Mesenteric fat pad (tissue), 1 donor: ENCODE results near the gene FAM131B. TPM values are rescaled to one million over a fixed set of nuclear protein-coding genes. Genes with fewer than 3 reads are reported as not detected.

Source experiments
- DNase-seq: peaks from one replicate; pipeline ENCODE4 v3.0.0-alpha.2; 2020; ENCODE audit warnings: low spot score
- total RNA-seq: library from RNA; stranded (reverse); fragmentation: NEBNext Ultra II Directional; extraction: Animal tissue kit (Norgen Biotek cat#: 25700); gene quantifications from one replicate; pipeline ENCODE4 v1.2.1, GENCODE V29; 2021
- donor health status: DM: yes; HTN: yes; CAD: no.

The FAM131B gene
- total RNA-seq, 1 donor from 2014 or later, result 1.8 TPM

DNA sequence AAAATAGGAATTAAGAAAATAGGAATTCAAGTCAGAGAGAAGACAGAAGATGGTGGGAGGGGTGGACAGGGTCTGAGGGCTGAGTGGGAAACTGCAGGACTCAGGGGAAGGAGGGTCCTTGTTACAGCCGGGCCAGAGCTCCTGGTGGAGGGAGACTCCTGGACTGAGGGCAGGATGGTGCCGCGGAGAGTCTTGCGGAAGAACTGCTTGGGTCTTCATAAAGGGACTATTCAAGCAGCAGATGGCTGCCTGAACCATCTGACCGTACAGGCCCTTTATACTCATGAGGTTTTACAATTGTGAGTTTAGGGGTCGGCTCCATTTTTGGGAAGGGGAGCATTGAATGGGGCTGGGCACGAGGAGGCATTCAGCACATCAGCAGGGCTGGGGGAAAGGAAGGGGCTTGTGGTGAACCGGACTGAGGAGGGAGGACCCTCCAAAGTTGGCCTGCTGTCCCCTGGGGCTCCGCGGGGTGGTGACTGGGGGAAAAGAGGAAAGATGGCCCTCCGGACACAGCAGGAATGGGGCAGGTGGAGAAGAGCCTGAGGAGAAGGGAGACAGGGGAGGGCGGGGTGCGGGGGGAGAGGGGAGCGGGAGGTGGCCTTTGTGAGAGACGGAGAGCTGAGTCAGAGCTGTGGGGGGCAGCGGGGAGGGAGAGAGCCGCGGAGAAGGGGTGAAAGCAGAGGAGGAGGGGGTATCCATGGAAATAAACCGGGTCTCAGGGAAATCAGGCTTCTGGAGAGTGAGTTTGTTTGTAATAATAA lies 1.5 kb downstream of the FAM131B start:
- peak; percentile 72 for DNase-seq

DNA sequence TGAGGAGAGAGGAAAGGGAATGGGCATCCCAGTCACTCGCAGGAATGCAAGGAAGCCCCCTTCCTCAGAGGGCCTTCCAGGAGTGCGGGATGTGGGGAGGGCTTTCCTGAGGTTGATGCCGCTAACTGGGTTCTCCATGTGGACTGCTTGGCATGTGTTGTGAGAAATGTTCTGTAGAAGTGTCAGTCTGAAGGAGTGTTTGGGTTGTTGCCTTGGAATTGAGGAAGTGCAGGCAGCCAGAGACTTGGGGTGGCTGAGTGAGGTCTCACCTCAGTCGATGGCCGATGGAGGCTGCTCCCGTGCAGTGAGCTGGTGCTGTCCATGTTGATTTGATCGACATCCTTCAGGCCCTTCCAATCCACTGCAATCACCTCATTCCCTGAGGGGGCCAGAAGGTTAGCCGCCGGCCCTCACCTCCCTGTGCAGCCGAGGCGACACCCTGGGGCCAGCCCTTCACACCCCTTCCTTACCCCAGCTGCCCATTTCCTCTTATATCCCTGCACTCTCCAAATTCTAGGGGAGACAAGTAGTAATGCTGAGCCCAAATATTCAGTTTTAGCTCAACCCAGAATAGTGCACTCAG lies 2.7 kb downstream of the FAM131B start:
- DNase-seq, result peak; percentile 59

DNA sequence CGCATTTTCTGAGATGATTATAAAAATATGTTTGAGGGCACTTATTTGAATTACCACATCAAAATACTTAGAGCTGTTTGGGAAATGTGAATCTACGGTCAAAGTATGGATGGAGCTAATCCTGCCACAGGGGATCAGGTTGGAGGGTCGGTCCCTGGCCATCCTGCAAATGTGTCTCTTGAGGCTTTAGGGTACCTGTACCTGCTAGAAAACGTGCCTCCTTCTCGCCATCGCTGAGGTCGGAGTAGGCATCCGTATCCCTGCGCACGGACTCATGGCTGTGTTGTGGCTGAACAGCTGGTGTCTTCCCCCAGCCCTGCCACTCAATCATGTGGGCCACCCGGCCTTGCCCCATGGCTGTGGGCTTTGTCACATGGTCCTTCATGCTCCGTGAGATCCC lies 3.9 kb downstream of the FAM131B start:
- DNase-seq, result peak; percentile 74

DNA sequence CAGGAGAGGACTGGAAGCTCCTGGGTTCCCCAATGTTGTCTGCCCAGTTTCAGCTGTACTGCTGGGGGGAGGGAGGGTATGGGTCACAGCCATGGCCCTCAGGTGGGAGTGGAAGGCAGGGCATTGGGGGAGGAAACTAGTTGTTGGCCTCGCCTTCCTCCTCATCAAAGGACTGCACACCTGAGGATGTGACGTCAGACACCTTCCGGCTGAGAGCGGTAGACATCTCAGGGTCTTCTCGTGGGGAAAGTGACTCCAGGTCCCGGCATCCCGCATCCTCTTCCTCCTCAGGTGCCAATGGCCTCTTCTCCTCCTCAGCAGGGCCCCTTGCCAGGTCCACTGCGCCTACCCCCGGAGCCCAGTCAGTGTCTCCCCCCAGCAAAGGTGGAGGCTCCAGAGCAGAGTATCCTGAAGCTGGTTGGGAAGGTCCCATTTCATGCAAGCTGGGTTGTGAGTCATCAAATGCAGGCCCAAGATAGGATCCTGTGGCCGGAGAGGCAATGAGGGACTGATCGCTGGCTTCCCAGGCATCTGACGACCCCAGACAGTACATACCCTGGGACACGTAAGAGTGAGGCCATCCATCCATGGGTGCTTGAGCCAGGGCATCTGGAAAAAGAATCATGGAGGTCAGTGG lies 6.0 kb downstream of the FAM131B start:
- peak; percentile 65 for DNase-seq

DNA sequence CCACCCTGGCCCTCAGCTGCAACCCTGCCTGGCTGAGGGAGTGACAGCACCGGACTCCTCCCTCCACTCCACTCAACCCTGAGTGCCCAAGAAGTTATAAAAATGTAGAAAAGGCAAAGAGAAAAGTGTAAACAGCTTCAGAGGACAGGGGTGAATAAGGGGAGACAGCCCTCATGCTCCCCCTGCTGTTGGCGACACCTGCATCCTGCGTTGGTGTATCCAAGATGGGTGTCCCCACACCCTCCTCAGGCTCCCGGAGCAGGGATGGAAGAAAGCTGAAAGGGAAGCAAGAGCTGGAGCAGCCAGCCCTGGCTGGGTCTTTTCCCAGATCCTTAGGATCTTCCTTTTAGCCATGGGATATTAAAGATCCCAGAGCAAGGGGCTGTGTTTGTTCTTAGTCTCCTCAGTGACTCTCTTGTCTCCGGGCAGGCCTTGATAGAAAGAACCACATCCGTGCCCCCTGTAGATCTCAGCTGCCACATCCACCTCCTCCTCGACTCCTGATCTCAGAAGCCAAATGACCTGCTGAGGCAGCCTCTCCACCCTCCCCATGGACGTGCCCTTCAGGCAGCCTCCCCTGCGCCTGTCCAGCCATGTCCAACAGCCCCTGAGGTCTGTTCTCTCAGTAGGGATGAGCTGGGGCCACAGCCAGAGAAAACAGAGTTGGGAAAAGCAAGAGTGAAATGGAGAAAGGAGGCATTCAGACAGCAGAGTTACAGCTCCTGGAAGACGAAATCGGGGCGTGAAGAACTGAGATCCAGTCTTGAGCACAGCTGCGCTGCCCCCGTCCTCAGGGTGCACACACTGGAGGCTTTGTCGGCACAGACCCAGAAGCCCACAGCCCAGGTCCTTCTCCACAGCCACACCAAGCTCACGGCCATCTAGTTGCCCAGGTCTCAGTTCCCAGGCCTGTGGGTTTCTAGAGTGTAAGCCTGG lies 6.8 kb downstream of the FAM131B start:
- DNase-seq, result peak; percentile 74

DNA sequence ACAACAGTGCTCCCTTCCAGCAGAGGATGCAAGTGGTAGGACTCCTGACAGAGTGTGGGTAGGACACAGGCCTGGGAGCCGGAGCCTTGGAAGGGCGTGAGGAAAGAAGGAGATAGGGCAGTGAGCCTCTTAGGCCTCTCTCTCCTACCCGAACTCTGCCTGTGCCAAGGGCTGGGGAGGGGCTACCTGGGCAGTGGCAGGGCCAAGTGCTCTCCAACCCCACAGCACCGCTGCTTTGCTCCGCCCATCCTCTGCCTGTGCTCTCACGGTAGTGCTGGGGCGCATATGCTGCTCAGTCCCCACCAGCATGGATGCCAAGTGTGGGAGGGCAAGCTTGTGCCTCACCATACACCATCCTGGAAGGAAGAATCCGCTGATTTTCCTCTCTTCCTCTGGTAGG lies 7.5 kb downstream of the FAM131B start:
- peak; percentile 79 for DNase-seq

DNA sequence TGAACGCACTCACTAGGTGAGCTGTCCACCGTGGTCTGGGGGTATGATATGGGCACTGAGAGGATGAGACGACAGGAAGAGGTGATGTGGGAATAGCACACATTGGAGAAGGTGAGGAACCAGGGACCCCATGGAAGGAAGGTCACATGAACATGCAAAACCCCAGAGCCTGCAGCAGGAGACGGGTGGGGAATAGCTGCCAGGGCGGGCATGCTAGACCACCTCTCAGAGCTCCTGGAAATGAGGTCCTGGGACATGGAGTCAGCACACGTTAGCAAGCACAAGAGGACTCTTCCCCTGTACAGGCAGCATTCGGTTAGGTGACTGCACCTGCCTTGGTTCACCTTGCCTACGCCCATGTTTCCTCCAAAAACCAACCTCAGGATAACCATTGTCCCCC lies 8.1 kb downstream of the FAM131B start:
- DNase-seq, result peak; percentile 72

DNA sequence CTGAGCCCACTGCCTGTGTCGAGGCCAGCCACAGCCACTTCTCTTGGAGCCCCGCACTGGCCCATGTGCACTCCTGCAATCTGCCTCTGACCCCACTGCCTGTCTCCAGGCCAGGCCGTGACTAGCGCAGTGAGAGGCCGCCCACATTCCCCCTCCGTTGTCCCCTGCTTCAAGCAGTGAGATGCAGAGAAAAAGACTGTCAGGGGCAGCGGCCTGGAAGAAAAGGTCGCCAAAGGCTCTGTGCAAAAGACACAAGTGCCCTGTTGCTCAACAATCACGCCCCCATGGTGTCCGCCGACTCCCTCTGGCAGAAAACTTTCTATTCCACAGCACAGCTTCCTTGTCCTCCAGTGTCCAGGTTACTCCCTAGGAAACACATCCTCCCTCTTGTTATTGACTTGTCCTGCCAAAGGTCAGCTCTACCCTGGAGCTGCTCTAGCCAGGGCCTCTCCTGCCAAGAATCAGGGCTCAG lies 9.9 kb downstream of the FAM131B start:
- peak; percentile 82 for DNase-seq

DNA sequence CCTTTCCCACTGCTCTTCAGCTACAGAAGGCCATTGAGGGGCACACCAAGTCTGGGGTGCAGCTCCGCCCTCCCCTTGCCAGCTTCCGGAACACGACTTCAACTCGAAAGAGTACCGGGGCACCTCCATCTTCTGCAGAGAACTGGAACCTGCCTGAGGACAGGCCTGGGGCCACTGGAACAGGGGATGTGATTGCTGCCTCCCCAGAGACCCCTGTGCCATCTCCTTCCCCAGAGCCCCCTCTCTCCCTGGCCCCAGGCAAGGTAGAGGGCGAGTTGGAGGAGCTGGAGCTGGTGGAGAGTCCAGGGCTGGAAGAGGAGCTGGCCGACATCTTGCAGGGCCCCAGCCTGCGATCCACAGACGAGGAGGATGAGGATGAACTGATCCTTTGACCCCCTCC lies 10.9 kb downstream of the FAM131B start:
- peak; percentile 64 for DNase-seq

DNA sequence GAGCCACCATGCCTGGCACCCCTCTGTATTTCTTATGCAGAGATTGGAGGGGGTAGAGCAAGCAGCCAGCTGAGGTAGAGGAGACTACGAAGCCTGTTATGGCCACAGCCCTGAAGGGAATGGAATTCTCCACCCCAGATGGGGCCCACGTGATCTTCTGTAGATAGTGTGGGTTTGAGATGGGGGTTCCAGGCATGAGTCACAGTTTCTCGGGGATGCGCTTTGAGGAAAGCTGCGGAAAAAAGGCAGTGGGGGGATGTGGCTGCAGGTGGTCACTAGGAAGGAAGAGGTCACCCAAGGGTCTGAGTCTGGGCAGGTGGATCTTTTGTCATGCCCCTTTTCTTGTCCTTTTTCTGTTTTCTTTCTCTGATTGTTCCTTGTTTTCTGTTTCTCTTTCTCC lies 11.5 kb downstream of the FAM131B start:
- DNase-seq, result peak; percentile 41

DNA sequence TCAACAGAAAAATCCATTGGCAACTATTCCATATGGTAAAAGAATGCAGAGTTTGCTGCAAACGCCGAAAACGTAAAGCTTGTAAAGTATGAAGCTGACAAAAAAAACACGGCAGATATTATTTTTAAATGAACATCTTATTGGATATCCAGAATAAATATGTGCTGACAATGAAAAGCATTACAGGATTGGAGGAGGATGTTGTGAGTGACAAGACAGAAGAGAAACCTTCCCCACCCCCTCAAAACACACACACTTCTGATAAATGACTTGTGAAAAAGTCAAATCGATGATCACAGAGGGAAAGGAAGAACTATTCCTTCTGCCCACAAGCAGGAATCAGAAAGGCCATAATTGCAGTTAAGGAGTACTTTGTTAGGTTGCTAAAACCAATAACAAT lies 14.6 kb downstream of the FAM131B start:
- no peak for DNase-seq

DNA sequence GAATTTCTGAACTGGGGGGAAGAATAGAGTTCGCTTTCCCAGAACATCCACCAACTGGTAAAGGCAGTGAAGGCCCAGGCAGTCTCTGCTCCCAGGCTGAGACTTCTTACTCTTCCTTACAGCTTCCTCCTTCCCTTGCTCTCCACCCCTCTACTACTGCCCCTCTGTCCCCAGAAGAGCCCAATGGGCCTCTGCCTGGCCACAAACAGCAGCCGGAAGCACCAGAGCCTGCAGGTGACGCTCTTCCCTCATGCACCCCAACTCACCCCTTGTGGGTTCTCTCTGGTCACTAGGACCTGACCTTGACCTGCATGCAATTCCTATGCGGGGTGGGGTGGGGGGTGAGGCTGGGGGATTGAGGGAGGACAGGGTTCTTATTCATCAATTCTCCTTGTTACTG lies 16.5 kb downstream of the FAM131B start:
- no peak for DNase-seq

DNA sequence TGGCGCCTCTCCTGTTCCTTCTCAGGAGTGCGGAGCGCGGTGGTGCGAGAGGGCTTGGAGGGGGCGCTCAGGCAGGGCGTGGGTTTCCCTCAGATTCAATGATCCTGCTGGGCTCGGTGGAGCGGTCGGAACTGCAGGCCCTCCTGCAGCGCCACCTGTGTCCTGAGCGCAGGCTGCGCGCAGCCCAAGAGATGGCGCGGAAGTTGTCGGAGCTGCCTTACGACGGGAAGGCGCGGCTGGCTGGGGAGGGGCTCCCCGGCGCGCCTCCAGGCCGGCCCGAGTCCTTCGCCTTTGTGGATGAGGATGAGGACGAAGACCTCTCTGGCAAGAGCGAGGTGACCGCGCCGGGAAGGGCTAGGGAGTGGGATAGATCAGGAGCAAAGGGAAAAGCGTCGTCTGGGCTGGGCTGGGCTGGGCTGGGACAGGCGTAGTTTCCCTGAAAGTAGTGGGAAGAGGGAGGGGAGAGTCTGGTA lies 17.0 kb downstream of the FAM131B start:
- no peak for DNase-seq

DNA sequence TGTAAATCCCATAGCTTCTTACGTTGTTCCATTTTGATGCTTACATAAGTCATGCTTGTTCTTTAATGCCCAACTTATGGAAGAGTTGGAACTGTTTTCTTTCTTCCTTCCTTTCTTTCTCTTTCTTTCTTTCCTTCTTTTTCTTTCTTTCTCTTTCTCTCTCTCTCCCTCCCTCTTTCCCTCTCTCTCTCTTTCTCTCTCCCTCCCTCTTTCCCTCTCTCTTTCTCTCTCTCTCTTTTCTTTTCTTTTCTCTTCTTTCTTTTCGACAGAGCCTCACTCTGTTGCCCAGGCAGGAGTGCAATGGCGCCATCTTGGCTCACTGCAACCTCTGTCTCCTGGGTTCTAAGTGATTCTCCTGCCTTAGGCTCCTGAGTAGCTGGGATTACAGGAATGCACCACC lies 18.9 kb downstream of the FAM131B start:
- no peak for DNase-seq

DNA sequence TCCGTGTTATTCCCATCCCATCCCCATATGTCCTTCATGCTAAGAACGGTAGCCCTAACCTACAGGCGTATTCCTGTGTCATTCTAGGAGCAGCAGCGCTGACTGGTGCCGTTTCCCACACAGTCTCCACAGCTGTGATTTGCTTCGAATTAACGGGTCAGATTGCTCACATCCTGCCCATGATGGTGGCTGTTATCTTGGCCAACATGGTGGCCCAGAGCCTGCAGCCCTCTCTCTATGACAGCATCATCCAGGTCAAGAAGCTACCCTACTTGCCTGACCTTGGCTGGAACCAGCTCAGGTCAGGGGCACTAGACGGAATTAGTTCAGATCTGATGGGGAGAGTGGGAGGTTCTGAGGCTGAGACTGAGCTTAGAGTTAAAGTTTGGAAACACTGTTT lies 20.7 kb downstream of the FAM131B start:
- no peak for DNase-seq

DNA sequence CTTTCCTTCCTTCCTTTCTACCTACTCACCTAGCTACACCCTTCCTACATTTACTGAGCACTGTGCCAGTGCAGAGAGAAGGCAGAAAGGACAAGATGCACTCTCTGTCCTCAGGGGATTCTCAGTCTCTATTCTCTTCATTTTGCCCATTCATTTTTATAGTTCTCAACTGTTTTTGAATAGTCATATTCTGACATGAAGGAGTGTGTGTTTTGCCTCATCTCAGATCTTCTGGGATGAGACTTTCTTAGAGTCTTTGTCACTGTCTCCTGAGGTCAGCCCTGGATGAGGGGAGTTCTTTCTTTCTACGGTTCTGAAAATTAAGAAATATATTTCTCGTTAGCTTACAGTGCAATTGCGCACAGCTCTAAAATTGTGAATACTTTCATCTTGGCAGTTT lies 25.3 kb downstream of the FAM131B start:
- no peak for DNase-seq

DNA sequence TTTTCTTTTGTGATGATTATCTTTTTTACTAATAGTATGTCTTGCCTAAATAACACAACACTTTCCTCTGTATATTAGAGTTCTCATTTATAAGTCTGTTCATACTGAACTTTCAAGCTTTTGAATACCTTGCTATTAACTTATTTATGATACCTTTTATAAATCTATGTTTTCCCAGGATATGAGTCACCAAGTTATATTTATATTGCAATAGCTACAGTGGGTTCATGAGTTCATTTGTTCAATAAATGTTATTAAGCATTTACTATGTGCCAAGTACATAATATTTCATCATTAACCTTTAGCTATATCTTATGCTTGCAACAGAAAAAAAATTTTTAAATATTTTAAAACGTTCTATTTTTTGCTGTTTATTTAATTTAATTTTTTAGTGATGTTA lies 28.3 kb downstream of the FAM131B start:
- no peak for DNase-seq

DNA sequence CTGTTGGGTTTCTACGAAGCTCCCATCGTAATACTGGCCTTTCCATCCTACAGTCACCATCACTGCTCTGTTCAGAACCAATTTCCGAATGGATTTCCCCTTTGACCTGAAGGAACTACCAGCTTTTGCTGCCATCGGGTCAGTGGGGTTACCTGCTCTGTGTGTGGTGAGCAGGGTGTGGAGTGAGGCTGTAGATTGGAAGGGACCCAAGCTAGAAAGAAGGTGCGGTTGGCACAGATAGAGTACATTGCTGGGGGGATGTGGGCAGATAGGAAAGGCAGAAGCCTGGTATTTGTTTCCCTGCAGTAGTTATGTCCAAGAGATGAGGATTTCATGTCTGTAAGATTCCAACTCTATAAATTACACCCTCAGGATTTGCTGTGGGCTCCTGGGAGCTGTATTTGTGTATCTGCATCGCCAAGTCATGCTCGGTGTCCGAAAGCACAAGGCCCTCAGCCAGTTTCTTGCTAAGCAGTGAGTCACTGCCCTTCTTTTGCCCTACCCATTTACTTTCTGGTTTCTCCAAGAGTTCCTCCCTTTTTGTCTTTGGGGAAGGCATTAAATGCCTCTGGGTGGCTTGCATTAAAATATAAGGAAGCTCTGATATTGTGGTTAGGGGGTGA lies 31.2 kb downstream of the FAM131B start:
- no peak for DNase-seq

DNA sequence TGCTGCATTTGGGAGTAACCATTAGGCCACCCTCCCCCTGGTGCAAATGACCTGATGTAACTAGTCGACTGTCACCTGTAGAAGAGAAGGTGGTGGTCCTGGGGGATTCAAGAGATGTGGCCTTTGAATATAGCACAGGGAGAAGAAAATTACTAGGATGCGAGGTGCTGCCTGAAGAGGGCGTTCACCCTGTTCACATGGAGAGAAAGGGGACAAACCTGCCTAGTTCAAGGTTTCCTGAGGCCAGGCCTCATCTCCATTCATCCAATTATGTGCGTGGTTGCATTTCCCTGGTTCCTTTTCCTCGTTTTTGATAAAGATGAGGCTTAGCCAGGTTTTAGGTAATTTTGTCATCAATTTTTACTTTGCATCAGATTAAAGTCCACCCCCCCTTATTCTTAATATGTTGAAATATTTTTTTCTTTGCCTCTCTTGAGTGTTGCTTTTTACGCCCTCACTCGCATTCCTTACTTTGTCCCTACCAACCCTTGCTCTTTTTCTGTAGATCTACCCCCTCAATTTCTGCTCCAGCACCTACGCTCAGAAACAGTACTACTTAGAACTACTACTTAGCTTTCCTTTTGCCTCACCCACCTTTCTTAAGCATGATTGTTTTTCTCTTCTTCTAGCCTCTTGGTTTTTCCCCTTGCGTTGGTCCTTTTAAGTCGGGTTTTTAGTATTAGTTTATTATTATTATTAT lies 32.9 kb downstream of the FAM131B start:
- DNase-seq, result no peak

DNA sequence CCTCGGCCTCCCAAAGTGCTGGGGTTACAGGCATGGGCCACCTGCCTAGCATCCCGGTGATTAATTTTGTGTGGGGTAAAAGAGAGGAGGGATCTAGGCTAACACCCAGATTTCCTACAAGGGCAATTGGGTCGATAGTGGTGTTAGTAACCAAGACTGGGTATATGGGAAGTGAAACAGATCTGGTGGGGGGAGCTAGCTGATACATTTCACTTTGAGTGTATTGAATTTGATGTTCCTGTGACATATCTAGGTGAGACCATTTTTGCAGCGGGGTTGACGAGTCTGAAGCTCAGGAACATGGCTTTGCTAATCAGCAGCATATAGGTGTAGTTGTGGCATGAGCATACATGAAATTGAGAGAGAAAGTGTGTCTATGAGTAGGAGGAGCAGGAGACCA lies 34.6 kb downstream of the FAM131B start:
- no peak for DNase-seq
